WTC11 (cell line): ENCODE data around the gene ESYT3. TPM values are rescaled to one million over a fixed set of nuclear protein-coding genes. Genes with fewer than 3 reads are reported as not detected.

Experiments used
- ATAC-seq: fragments of 200-7000 bp; cut with Tn5 transposase; 2 replicates; pipeline ENCODE4 v1.10.0; 2021; ENCODE audit warnings: mild to moderate bottlenecking, moderate library complexity
- CTCF ChIA-PET: fragments of 300-600 bp; sonication (Branson Sonifier 250); formaldehyde crosslinking; loops from one replicate; lab custom pipeline; 2021; ENCODE audit warnings: antibody characterized with exemption; lab: Charles Lee
- POLR2A ChIA-PET: fragments of 350-600 bp; sonication (Branson Sonifier 250); formaldehyde crosslinking; loops from one replicate; lab custom pipeline; 2021; ENCODE audit warnings: antibody characterized with exemption; lab: Charles Lee
- DNase-seq: peaks from one replicate; pipeline ENCODE4 v3.0.0; 2021; ENCODE audit warnings: low spot score
- H3K27ac Mint-ChIP-seq: 2 replicates; pipeline ENCODE4 v1.8.0; 2021; ENCODE audit warnings: mixed read lengths
- H3K27me3 Mint-ChIP-seq: 2 replicates; pipeline ENCODE4 v1.8.0; 2021; ENCODE audit warnings: low read depth, mild to moderate bottlenecking, moderate library complexity, mixed read lengths
- H3K36me3 Mint-ChIP-seq: 2 replicates; pipeline ENCODE4 v1.8.0; 2021; ENCODE audit warnings: mixed read lengths
- H3K4me1 Mint-ChIP-seq: 2 replicates; pipeline ENCODE4 v1.8.0; 2022; ENCODE audit warnings: mixed read lengths
- H3K4me3 Mint-ChIP-seq: 2 replicates; pipeline ENCODE4 v1.8.0; 2021; ENCODE audit warnings: mild to moderate bottlenecking, moderate library complexity, mixed read lengths
- H3K9me3 Mint-ChIP-seq: 2 replicates; pipeline ENCODE4 v1.8.0; 2021; ENCODE audit warnings: mixed read lengths
- CBFB ChIP-seq: sonication (generic); formaldehyde crosslinking; IDR thresholded peaks from 2 replicates; pipeline ENCODE4 v1.8.1; 2022; ENCODE audit warnings: mild to moderate bottlenecking, low read depth, missing genetic modification reagents
- CDX4 ChIP-seq: fragments of 250-450 bp; sonication (Bioruptor Pico); IDR thresholded peaks from 2 replicates; pipeline ENCODE4 v1.9.0; 2021; ENCODE audit warnings: moderate library complexity, mild to moderate bottlenecking, inconsistent platforms, borderline replicate concordance
- HMGXB4 ChIP-seq: sonication (generic); formaldehyde crosslinking; IDR thresholded peaks from 2 replicates; pipeline ENCODE4 v1.8.1; 2023; ENCODE audit warnings: mild to moderate bottlenecking, moderate library complexity, missing genetic modification reagents
- KAT7 ChIP-seq: sonication (generic); formaldehyde crosslinking; IDR thresholded peaks from 2 replicates; pipeline ENCODE4 v1.8.1; 2023; ENCODE audit warnings: missing genetic modification reagents, mild to moderate bottlenecking, borderline replicate concordance
- MYBL2 ChIP-seq: sonication (generic); formaldehyde crosslinking; IDR thresholded peaks from 2 replicates; pipeline ENCODE4 v1.8.1; 2023; ENCODE audit warnings: mild to moderate bottlenecking, moderate library complexity, missing genetic modification reagents
- NFATC4 ChIP-seq: fragments of 250-450 bp; sonication (Bioruptor Pico); IDR thresholded peaks from 2 replicates; pipeline ENCODE4 v1.9.0; 2021; ENCODE audit warnings: mild to moderate bottlenecking
- NR1H2 ChIP-seq: sonication (generic); formaldehyde crosslinking; IDR thresholded peaks from 2 replicates; pipeline ENCODE4 v1.9.0; 2021; ENCODE audit warnings: mild to moderate bottlenecking, moderate library complexity, missing genetic modification reagents
- PRDM15 ChIP-seq: sonication (generic); formaldehyde crosslinking; IDR thresholded peaks from 2 replicates; pipeline ENCODE4 v1.8.0; 2022; ENCODE audit warnings: missing genetic modification reagents
- PRRX2 ChIP-seq: fragments of 250-450 bp; sonication (Bioruptor Pico); IDR thresholded peaks from 2 replicates; pipeline ENCODE4 v1.8.0; 2021; ENCODE audit warnings: mild to moderate bottlenecking
- RORB ChIP-seq: fragments of 250-450 bp; sonication (Bioruptor Pico); IDR thresholded peaks from 2 replicates; pipeline ENCODE4 v1.9.0; 2021; ENCODE audit warnings: mild to moderate bottlenecking
- SP1 ChIP-seq: sonication (generic); formaldehyde crosslinking; conservative IDR thresholded peaks from 2 replicates; pipeline ENCODE4 v1.8.1; 2022; ENCODE audit warnings: missing genetic modification reagents
- TEAD4 ChIP-seq: sonication (generic); formaldehyde crosslinking; IDR thresholded peaks from 2 replicates; pipeline ENCODE4 v1.8.0; 2022; ENCODE audit warnings: mild to moderate bottlenecking, missing genetic modification reagents
- USF2 ChIP-seq: sonication (generic); formaldehyde crosslinking; IDR thresholded peaks from 2 replicates; pipeline ENCODE4 v1.8.1; 2023; ENCODE audit warnings: mild to moderate bottlenecking, missing genetic modification reagents, moderate library complexity
- ZBTB21 ChIP-seq: sonication (generic); formaldehyde crosslinking; IDR thresholded peaks from 2 replicates; pipeline ENCODE4 v1.8.1; 2023; ENCODE audit warnings: mild to moderate bottlenecking, missing genetic modification reagents, borderline replicate concordance
- ZBTB43 ChIP-seq: sonication (generic); formaldehyde crosslinking; IDR thresholded peaks from 2 replicates; pipeline ENCODE4 v1.8.1; 2023; ENCODE audit warnings: mild to moderate bottlenecking, missing genetic modification reagents
- ZNF281 ChIP-seq: sonication (generic); formaldehyde crosslinking; IDR thresholded peaks from 2 replicates; pipeline ENCODE4 v1.8.0; 2023; ENCODE audit warnings: mild to moderate bottlenecking, missing genetic modification reagents
- ZNF396 ChIP-seq: fragments of 250-450 bp; sonication (Bioruptor Pico); IDR thresholded peaks from 2 replicates; pipeline ENCODE4 v1.8.0; 2021; ENCODE audit warnings: mild to moderate bottlenecking, moderate library complexity, borderline replicate concordance
- ZNF425 ChIP-seq: fragments of 250-450 bp; sonication (Bioruptor Pico); conservative IDR thresholded peaks from 2 replicates; pipeline ENCODE4 v1.9.0; 2021; ENCODE audit warnings: mild to moderate bottlenecking
- total RNA-seq: library from RNA; stranded (reverse); gene quantifications from 3 replicates; pipeline ENCODE4 v1.2.3, GENCODE V29; 2021

ESYT3 gene
- total RNA-seq, 1 experiment from 2014 or later = 6.4 TPM

- no peak for TF ChIP-seq PRDM15 (CRISPR knock-in tag)
- TF ChIP-seq RORB (CRISPR knock-in tag) = no peak
- no peak for TF ChIP-seq ZBTB43 (CRISPR knock-in tag)
- TF ChIP-seq SP1 (CRISPR knock-in tag) = no peak
- TF ChIP-seq ZBTB21 (CRISPR knock-in tag) = no peak
- no peak for TF ChIP-seq ZNF281
- TF ChIP-seq TEAD4 (CRISPR knock-in tag) = no peak
- no peak for TF ChIP-seq KAT7 (CRISPR knock-in tag)
- no peak for TF ChIP-seq CBFB
- no peak for TF ChIP-seq PRRX2 (CRISPR knock-in tag)
- no peak for TF ChIP-seq MYBL2 (CRISPR knock-in tag)
- no peak for TF ChIP-seq ZNF396 (CRISPR knock-in tag)
- no peak for TF ChIP-seq NFATC4 (CRISPR knock-in tag)
- no peak for TF ChIP-seq ZNF425 (CRISPR knock-in tag)
- TF ChIP-seq CDX4 (CRISPR knock-in tag) = no peak
- TF ChIP-seq HMGXB4 (CRISPR knock-in tag) = no peak
- no peak for TF ChIP-seq NR1H2 (CRISPR knock-in tag)
- TF ChIP-seq USF2 (CRISPR knock-in tag) = no peak
- H3K9me3 Mint-ChIP-seq = no peaks in the 10 kb centered on the region; the same call in none of the 2 replicates
- H3K36me3 Mint-ChIP-seq = peaks cover 2% of the 10 kb centered on the region; the same call in 1 of the 2 replicates
- DNase-seq = no peak
- peaks cover 2% of the 10 kb centered on the region; the same call in 1 of the 2 replicates for H3K4me1 Mint-ChIP-seq
- POLR2A ChIA-PET = no interaction called here
- peaks cover 55% of the 10 kb centered on the region for H3K27me3 Mint-ChIP-seq
- CTCF ChIA-PET = interaction anchor here (1.0 to 2.4 kb wide), 2 partner anchors 12 to 50 kb away, joined by 3 to 10 read pairs; no protein-coding TSS in a partner anchor
- ATAC-seq = no peak
- H3K4me3 Mint-ChIP-seq = no peak overlapping the region
- no peak overlapping the region for H3K27ac Mint-ChIP-seq
These were observed 4.8 kb upstream of the ESYT3 start for GRCh38 chr3:138429665-138430064.
